Measurements from ENCODE around the gene CDH18.

The CDH18 gene

GRCh38 chr5:19927919-19928318 is 60.1 kb downstream of the CDH18 start:
- no peak for DNase-seq

- DNase-seq = no peak
Observed at GRCh38 chr5:19927170-19927569, 60.8 kb downstream of the CDH18 start.

- DNase-seq = no peak
Observed at GRCh38 chr5:19923742-19924141, 64.3 kb downstream of the CDH18 start.

- DNase-seq = no peak
Observed at GRCh38 chr5:19920761-19921160, 67.2 kb downstream of the CDH18 start.

GRCh38 chr5:19918780-19919179 is 69.2 kb downstream of the CDH18 start:
- no peak for DNase-seq

- no peak for DNase-seq
Observed at GRCh38 chr5:19917588-19918122, 70.3 kb downstream of the CDH18 start.

GRCh38 chr5:19910136-19910535 is 77.9 kb downstream of the CDH18 start:
- DNase-seq = no peak

GRCh38 chr5:19904766-19905165 is 83.2 kb downstream of the CDH18 start:
- no peak for DNase-seq

- DNase-seq = no peak
Observed at GRCh38 chr5:19903611-19904010, 84.4 kb downstream of the CDH18 start.

GRCh38 chr5:19902316-19902934 is 85.6 kb downstream of the CDH18 start:
- no peak for DNase-seq

GRCh38 chr5:19900269-19900668 is 87.7 kb downstream of the CDH18 start:
- no peak for DNase-seq

- DNase-seq = no peak
Observed at GRCh38 chr5:19891658-19892057, 96.3 kb downstream of the CDH18 start.

GRCh38 chr5:19886123-19886917 is 101.7 kb downstream of the CDH18 start:
- no peak for DNase-seq

GRCh38 chr5:19885040-19885824 is 102.8 kb downstream of the CDH18 start:
- no peak for DNase-seq

- DNase-seq = no peak
Observed at GRCh38 chr5:19880859-19881436, 107.1 kb downstream of the CDH18 start.

GRCh38 chr5:19880458-19880857 is 107.5 kb downstream of the CDH18 start:
- no peak for DNase-seq

GRCh38 chr5:19874811-19875210 is 113.2 kb downstream of the CDH18 start:
- DNase-seq = no peak

- no peak for DNase-seq
Observed at GRCh38 chr5:19866090-19866450, 121.9 kb downstream of the CDH18 start.

- DNase-seq = no peak
Observed at GRCh38 chr5:19865336-19866089, 122.5 kb downstream of the CDH18 start.

GRCh38 chr5:19862711-19863110 is 125.3 kb downstream of the CDH18 start:
- no peak for DNase-seq

- DNase-seq = no peak
Observed at GRCh38 chr5:19859020-19859419, 129.0 kb downstream of the CDH18 start.

- no peak for DNase-seq
Observed at GRCh38 chr5:19855931-19856330, 132.1 kb downstream of the CDH18 start.
